Measurements from ENCODE around the gene DST. TPM values are rescaled to one million over a fixed set of nuclear protein-coding genes. Genes with fewer than 3 reads are reported as not detected.
"Not testable (repeated sequence)": the region's sequence is repeated elsewhere in the genome, so short reads cannot be mapped to it uniquely, and the experiment has no call there.

The DST gene
- total RNA-seq, 3 donors from 2014 or later: 2.3 to 4.7 (median 3.5) TPM

GRCh38 chr6:56677559-56677958 lies 34.9 kb upstream of the DST start:
- Mint-ChIP-seq H3K27me3 (ENCODE audit: low read depth) (no peaks in the 10 kb centered on the region), H3K4me3 (no peak overlapping the region), H3K4me1 (ENCODE audit: low read depth) (no peaks in the 10 kb centered on the region), H3K36me3 (ENCODE audit: insufficient read depth) (no peaks in the 10 kb centered on the region), H3K9me3 (no peaks in the 10 kb centered on the region)
- DNase-seq: no peak
- ATAC-seq: no peak

DNA sequence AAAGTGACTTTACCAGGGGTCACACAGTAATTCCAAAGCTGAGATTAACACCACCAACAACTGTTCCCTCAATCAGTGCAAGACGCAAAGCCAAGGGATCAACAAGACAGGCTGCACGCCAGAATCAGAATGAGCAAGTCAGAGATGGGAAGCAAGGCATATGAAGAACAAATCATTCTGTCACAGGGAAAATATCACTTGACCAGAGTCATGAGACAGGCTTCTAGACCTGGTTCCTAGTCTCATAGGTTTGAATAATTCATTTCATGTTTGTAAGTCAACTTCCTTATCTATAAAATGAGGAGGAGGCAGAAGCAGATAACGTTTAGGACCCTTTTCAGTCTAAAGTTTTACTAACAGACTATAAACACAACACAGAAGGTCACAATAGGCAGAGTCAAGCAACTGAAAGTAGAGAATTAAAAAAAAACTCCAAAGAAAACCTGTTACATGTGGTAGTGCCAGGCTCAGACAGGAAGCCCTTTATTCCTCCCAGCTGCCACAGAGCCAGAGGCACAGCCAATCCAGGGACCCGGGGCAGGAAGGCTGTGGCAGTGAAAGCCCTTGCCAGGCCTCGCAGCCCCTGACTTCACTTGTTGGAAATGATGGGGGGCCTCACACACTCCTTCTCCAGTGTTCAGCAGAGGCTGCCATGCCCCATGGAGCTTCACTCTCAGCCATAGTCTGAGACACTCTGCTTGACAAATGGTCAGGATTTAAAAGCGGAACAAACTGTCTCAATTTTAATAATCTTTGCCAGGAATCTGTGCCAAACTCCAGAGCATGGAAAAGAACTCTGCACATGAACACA lies 29.2 kb upstream of the DST start:
- DNase-seq (no peak), ATAC-seq (no peak)
- Mint-ChIP-seq H3K27me3 (ENCODE audit: low read depth) (no peaks in the 10 kb centered on the region), H3K4me3 (no peak overlapping the region), H3K36me3 (ENCODE audit: insufficient read depth) (no peaks in the 10 kb centered on the region), H3K4me1 (ENCODE audit: low read depth) (no peaks in the 10 kb centered on the region), H3K9me3 (no peaks in the 10 kb centered on the region)

GRCh38 chr6:56671160-56671559 lies 28.5 kb upstream of the DST start:
- Mint-ChIP-seq H3K4me3 (no peak overlapping the region), H3K27me3 (ENCODE audit: low read depth) (no peaks in the 10 kb centered on the region), H3K4me1 (ENCODE audit: low read depth) (no peaks in the 10 kb centered on the region), H3K36me3 (ENCODE audit: insufficient read depth) (no peaks in the 10 kb centered on the region), H3K9me3 (no peaks in the 10 kb centered on the region)
- ATAC-seq (no peak), DNase-seq (no peak)

DNA sequence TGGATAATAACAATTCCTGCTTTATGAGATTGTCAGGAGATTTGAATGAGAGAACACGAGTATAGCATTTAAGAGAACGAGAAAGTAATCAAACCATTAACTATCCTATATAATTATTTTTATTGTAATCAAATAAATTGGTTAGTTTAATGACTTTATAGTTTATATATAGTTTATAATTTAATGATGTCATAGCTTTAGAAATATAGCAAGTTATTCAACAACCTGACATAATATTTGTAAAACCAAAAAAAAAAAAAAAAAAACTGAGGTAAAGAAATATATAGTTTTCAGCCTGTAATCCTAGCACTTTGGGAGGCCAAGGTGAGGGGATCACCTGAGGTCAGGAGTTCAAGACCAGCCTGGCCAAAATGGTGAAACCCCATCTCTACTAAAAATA lies 26.4 kb upstream of the DST start:
- no peak for ATAC-seq
- no peak for DNase-seq
- Mint-ChIP-seq H3K9me3 (no peaks in the 10 kb centered on the region), H3K36me3 (ENCODE audit: insufficient read depth) (no peaks in the 10 kb centered on the region), H3K27me3 (ENCODE audit: low read depth) (no peaks in the 10 kb centered on the region), H3K4me1 (ENCODE audit: low read depth) (no peaks in the 10 kb centered on the region), H3K4me3 (no peak overlapping the region)

DNA sequence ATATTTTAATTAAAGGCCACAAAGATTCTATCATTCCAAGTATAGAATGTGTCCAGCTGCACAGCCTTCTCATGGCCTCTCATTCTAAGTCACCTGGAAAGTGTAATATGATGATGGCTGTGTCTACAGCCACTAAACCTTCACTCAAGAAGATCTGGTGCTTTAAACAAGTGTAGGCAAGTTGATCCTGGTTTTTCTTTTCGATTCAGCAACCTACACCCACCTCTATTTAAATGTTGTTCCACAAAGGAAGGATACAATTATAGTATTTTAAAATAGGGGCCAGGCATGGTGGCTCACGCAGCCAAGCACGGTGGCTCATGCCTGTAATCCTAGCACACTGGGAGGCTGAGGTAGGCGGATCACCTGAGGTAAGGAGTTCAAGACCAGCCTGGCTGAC lies 25.5 kb upstream of the DST start:
- ATAC-seq: no peak
- Mint-ChIP-seq H3K4me1 (ENCODE audit: low read depth) (no peaks in the 10 kb centered on the region), H3K9me3 (no peaks in the 10 kb centered on the region), H3K4me3 (no peak overlapping the region), H3K36me3 (ENCODE audit: insufficient read depth) (no peaks in the 10 kb centered on the region), H3K27me3 (ENCODE audit: low read depth) (no peaks in the 10 kb centered on the region)
- no peak for DNase-seq

DNA sequence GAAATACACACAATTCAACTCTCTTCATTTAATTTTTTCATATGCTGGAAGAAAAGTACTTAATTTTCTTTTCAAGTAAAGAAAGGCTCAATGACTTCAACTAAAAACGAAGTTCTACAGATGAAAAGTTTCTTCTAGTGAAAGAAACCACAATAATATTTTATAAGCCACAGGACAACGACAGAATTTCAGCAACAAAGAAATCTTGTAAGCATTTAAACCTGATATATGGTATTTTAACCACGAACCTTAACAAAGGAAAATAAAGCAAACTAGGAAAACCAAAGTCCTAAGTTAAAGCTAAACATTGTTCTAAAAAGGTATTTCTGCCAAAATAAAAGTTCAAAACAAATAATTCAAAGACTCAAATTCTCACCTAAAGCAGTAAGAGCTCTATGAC lies 24.6 kb upstream of the DST start:
- H3K36me3 Mint-ChIP-seq (ENCODE audit: insufficient read depth): no peaks in the 10 kb centered on the region
- no peaks in the 10 kb centered on the region for H3K27me3 Mint-ChIP-seq (ENCODE audit: low read depth)
- no peaks in the 10 kb centered on the region for H3K9me3 Mint-ChIP-seq
- H3K4me1 Mint-ChIP-seq (ENCODE audit: low read depth): no peaks in the 10 kb centered on the region
- H3K4me3 Mint-ChIP-seq: no peak overlapping the region
- ATAC-seq: no peak
- DNase-seq: no peak

- Mint-ChIP-seq H3K36me3 (ENCODE audit: insufficient read depth) (no peaks in the 10 kb centered on the region), H3K4me3 (no peak overlapping the region), H3K27me3 (ENCODE audit: low read depth) (no peaks in the 10 kb centered on the region), H3K4me1 (ENCODE audit: low read depth) (no peaks in the 10 kb centered on the region), H3K9me3 (no peaks in the 10 kb centered on the region)
- ATAC-seq (no peak), DNase-seq (no peak)
These were observed 21.3 kb upstream of the DST start for GRCh38 chr6:56664029-56664428.

DNA sequence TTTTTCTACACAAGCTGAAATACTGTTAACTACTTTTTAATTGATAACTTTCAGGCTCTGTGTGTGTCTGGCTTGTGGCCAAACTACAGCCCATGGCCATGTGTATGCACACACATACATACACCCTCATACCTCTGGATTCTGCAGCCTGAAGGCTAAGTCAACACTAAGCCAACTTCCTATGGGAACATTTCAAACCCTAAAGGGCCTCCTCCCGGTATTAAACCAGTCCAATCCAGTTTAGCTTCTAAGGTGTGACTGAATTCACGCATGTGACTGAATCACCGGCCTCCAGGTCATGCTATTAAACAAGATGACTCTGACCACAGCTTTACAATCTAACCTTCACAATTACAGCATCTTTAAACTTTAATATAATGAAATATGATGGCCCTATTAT lies 20.7 kb upstream of the DST start:
- ATAC-seq (no peak), DNase-seq (no peak)
- no peaks in the 10 kb centered on the region for H3K9me3 Mint-ChIP-seq
- H3K36me3 Mint-ChIP-seq (ENCODE audit: insufficient read depth): no peaks in the 10 kb centered on the region
- no peaks in the 10 kb centered on the region for H3K27me3 Mint-ChIP-seq (ENCODE audit: low read depth)
- no peaks in the 10 kb centered on the region for H3K4me1 Mint-ChIP-seq (ENCODE audit: low read depth)
- H3K4me3 Mint-ChIP-seq: no peak overlapping the region

- not testable (repeated sequence) for H3K9me3 Mint-ChIP-seq; H3K4me1 Mint-ChIP-seq (ENCODE audit: low read depth); H3K36me3 Mint-ChIP-seq (ENCODE audit: insufficient read depth); ATAC-seq; H3K27me3 Mint-ChIP-seq (ENCODE audit: low read depth); H3K4me3 Mint-ChIP-seq; DNase-seq
These were observed 18.6 kb upstream of the DST start for GRCh38 chr6:56661338-56661737.

- no peaks in the 10 kb centered on the region for H3K4me1 Mint-ChIP-seq (ENCODE audit: low read depth)
These were observed 17.7 kb upstream of the DST start for GRCh38 chr6:56660381-56660730.

DNA sequence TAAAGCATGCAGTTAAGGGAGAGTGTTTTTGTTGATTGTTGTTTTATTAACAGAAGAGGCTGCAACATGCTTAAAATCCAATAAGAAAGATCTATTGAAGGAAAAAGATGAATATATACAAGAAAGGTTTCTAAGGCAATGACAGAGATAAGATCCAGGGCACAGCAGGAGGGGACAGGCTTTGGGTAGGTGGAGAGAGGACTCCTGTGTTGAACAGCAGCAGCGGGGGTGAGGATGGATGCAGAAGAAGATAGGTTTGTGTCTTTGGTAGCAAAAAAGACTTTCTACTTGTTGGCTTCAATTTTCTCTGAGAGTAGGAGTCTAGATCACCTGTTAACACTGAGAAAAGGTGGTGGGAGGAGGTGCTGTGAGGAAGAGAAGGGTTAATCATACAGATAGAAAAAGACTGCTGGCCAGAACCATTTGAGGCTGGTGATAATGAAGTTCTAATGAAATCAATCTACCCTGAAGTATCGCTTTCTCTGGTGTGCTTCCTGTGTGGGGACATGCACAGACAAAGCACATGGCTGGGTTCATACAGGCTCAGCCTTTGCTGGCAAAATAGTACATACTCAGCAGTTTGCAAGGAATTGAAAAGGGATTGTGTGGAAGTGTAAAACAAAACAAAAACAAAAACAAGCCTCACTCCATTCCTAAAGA lies 17.2 kb upstream of the DST start:
- Mint-ChIP-seq H3K36me3 (ENCODE audit: insufficient read depth) (no peaks in the 10 kb centered on the region), H3K9me3 (no peaks in the 10 kb centered on the region), H3K27me3 (ENCODE audit: low read depth) (no peaks in the 10 kb centered on the region), H3K4me3 (no peak overlapping the region), H3K4me1 (ENCODE audit: low read depth) (no peaks in the 10 kb centered on the region)
- DNase-seq: no peak
- ATAC-seq: no peak

More at GRCh38 chr6:56660381-56660730, 17.7 kb upstream of the DST start:
- no peak overlapping the region for H3K4me3 Mint-ChIP-seq
- no peak for DNase-seq
- H3K27me3 Mint-ChIP-seq (ENCODE audit: low read depth): no peaks in the 10 kb centered on the region
- H3K36me3 Mint-ChIP-seq (ENCODE audit: insufficient read depth): no peaks in the 10 kb centered on the region
- H3K9me3 Mint-ChIP-seq: no peaks in the 10 kb centered on the region
- ATAC-seq: no peak

DNA sequence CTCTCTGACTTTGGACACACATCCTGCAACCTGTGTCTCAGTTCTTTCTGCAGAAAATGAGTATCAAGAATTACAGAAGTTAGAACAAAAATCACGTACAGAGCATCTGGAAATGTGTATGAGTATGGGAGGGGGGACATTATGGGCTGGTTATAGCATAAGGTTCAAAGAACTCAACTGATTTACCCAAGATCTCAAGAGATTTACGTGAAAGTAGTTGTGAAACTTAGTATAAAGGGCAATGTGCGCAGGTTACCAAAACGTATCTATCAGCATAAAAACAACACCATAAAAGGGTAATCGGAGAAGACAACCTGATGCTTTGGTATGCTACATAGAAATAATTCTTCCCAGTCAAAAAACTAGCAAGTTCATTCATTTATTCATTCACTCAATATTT lies 15.6 kb upstream of the DST start:
- DNase-seq (no peak), ATAC-seq (no peak)
- Mint-ChIP-seq H3K36me3 (ENCODE audit: insufficient read depth) (no peaks in the 10 kb centered on the region), H3K4me1 (ENCODE audit: low read depth) (no peaks in the 10 kb centered on the region), H3K9me3 (no peaks in the 10 kb centered on the region), H3K4me3 (no peak overlapping the region), H3K27me3 (ENCODE audit: low read depth) (no peaks in the 10 kb centered on the region)

GRCh38 chr6:56657354-56657753 lies 14.7 kb upstream of the DST start:
- Mint-ChIP-seq H3K9me3 (no peaks in the 10 kb centered on the region), H3K36me3 (ENCODE audit: insufficient read depth) (no peaks in the 10 kb centered on the region), H3K4me1 (ENCODE audit: low read depth) (no peaks in the 10 kb centered on the region), H3K4me3 (no peak overlapping the region), H3K27me3 (ENCODE audit: low read depth) (no peaks in the 10 kb centered on the region)
- DNase-seq (no peak), ATAC-seq (no peak)

DNA sequence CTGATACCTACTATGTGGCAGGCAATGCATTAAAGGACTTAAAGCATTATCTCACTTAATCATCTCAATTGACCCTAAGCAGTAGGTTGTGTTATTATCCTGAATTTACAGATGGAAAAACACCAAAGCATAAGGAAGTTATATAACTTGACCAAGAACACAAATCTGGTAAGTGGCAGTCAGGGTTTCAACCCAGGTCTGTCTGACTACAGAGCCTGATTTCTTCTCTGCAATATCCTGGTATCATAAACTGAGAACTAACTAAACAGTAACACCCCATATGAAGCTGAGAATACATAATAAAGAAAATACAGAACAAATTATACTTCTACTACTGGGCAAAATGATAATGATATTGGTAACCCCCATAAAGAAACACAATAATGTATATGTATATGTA lies 13.8 kb upstream of the DST start:
- Mint-ChIP-seq H3K4me3 (no peak overlapping the region), H3K36me3 (ENCODE audit: insufficient read depth) (no peaks in the 10 kb centered on the region)

GRCh38 chr6:56655996-56656395 lies 13.3 kb upstream of the DST start:
- Mint-ChIP-seq H3K27me3 (ENCODE audit: low read depth) (peaks cover 4% of the 10 kb centered on the region), H3K4me3 (no peak overlapping the region), H3K36me3 (ENCODE audit: insufficient read depth) (no peaks in the 10 kb centered on the region), H3K9me3 (no peaks in the 10 kb centered on the region), H3K4me1 (ENCODE audit: low read depth) (no peaks in the 10 kb centered on the region)
- ATAC-seq (no peak), DNase-seq (no peak)

More for the DNA sequence above, 13.8 kb upstream of the DST start:
- ATAC-seq: no peak
- DNase-seq: no peak
- Mint-ChIP-seq H3K9me3 (no peaks in the 10 kb centered on the region), H3K4me1 (ENCODE audit: low read depth) (no peaks in the 10 kb centered on the region), H3K27me3 (ENCODE audit: low read depth) (peaks cover 3% of the 10 kb centered on the region)

Data from activated T-cell treated with anti-CD3 and anti-CD28 coated beads, Interleukin-2, amount 50 U/mL, for 4 hours (primary cell).